GM21619 (cell line): ENCODE data around the gene NRCAM.
"Not testable (repeated sequence)": the region's sequence is repeated elsewhere in the genome, so short reads cannot be mapped to it uniquely, and the experiment has no call there.

Experiments
- ATAC-seq: cut with Tn5 transposase; IDR thresholded peaks from one replicate; pipeline ENCODE4 v1.9.1; 2021; ENCODE audit not compliant: unreplicated experiment

Gene NRCAM

DNA sequence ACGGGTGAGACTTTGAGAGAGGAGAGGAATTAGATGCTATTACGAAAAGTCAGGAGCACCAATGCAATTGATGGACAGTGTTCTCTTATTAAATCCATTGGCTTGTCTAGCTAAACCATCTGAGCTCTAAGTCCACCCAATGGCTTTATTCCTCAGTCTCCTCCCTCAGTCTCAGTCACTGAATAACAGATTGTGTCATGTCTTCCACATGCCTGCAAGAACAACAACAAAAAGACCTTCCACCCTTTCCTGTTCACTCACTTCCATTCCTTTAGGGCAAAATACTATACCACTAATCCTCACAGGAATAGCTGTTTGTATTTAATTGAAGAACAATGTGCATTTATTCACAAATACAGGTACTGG, 171.2 kb downstream of the NRCAM start:
- ATAC-seq: no peak

DNA sequence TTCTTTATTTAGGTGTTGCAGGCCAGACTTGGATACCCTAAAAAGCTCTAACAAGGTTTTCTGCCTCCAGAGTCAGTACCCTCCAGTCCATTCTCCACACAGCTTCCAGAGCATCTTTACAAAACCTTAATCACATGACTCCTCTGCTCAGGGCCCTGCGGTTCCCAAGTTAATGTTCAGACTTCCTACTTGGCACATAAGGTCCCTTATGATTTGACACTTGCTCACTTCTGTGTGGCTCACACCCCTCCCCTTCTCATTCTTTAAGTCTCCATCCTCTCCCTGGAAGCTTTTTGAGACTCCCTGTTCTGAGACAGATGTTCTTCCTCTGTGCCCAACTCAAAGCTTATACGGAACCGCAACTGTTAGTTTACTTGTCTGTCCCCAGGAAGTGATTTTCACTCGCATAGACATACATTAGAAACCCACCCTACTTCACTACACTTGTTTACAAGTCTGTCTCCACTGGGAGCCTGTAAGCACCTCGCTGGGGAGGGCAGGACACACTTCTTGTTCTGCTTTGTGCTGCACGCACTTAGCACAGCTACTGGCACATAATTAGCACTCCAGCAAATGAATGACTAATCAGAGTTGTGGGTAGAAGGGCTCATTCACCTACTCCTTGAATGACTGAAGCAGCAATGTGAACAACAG, 171.8 kb downstream of the NRCAM start:
- ATAC-seq: peak; percentile 75

DNA sequence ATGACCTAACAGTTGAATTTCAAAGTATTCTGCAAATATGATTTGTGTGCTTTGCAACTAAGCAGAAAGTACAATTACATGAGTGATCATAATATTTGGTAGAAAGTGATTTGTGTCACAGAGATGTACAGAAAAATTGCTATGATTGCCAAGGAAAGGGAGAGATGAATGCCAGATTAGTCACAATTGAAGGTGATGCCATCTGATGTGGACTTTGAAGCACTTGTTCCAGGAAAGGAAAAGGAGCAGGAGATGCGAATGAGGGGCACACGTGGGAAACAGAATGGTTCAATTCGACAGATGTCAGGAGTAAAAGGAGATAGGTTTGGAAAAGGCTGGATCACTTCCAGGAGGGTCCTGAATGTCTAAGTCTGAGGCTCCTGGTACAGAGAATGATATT, 173.0 kb downstream of the NRCAM start:
- ATAC-seq: no peak

DNA sequence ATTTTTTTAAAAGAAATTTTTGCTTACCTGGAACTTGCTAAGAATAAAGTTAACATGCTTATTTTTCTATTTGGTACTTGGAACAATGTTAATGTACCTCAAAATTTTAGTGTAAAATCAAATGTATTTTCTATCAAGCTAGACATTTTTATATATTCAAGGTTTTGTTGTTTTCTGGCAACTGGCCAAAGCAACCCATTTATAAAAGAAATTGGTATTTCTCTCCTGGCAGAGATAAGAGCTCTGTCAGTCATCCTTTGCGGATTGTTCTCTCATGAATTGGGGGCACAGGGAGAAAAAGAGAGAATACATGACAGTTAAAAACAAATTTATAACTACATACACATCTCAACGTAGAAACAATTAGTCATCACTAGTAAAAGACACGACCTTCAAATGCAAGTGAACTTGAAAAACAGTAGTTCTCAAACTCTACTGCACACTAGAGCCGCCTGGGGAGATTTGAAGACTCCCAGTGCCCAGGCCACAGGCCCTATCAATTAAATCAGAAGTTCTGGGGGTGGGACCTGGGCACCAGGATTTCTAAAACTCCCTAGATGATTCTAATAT, 173.7 kb downstream of the NRCAM start:
- ATAC-seq: no peak

DNA sequence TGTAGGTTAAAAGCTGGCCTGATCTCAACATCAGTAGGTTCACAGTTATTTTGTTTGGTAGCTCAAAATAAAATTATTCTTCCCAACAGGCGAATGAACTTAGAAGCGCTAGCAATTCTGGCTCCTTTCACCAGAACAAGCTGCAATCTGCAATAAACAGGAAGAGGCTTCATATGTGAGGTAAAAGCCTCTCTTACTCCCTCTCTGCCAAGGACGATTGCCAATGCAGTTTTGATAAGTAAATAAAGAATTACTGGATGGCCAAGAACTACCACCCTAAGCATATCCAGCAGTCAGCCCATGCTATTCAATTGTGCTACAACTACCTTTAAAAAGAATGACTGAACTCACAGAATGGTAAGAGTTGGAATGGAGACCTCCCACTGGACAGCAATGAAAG, 176.1 kb downstream of the NRCAM start:
- ATAC-seq: no peak

DNA sequence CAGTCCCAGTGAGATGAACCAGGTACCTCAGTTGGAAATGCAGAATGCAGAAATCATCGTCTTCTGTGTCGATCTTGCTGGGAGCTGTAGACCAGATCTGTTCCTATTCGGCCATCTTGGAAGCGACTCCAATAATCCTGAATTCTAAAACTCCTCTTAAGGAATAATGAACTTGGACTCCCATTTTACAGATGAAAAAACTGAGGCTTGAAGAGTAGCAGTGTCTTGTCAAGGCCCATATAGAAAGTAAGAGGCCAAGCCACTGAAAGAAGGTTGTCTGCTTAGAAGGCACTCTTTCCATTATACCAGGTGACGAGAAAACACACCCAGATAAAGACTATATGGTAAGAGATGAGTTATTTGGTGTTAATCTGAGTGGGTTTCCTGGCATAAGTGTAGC, 177.5 kb downstream of the NRCAM start:
- ATAC-seq: no peak

DNA sequence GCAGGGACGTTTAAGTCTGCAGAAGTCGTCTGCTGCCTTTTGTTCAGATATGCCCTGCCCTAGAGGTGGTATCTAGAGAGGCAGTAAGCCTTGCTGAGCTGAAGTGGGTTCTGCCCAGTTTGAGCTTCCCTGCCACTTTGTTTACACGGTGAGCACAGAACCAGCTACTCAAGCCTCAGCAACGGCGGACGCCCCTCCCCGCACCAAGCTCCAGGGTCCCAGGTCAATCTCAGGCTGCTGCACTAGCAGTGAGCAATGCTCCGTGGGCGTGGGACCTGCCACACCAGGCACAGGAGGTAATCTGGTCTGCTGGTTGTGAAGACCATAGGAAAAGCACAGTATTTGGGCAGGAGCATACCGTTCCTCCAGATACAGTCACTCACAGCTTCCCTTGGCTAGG, 178.0 kb downstream of the NRCAM start:
- no peak for ATAC-seq

DNA sequence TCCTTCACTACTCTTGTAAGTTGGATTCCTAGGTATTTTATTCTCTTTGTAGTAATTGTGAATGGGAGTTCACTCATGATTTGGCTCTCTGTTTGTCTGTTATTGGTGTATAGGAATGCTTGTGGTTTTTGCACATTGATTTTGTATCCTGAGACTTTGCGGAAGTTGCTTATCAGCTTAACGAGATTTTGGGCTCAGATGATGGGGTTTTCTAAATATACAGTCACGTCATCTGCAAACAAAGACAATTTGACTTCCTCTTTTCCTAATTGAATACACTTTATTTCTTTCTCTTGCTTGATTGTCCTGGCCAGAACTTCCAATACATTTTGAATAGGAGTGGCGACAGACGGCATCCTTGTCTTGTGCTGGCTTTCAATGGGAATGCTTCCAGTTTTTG, 181.8 kb downstream of the NRCAM start:
- ATAC-seq: not testable (repeated sequence)

DNA sequence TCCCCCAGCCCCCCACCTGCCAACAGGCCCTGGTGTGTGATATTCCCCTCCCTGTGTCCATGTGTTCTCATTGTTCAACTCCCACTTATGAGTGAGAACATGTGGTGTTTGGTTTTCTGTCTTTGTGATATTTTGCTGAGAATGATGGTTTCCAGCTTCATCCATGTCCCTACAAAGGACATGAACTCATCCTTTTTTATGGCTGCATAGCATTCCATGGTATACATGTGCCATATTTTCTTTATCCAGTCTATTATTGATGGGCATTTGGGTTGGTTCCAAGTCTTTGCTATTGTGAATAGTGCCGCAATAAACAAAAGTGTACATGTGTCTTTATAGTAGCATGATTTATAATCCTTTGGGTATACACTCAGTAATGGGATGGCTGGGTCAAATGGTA, 183.3 kb downstream of the NRCAM start:
- not testable (repeated sequence) for ATAC-seq

DNA sequence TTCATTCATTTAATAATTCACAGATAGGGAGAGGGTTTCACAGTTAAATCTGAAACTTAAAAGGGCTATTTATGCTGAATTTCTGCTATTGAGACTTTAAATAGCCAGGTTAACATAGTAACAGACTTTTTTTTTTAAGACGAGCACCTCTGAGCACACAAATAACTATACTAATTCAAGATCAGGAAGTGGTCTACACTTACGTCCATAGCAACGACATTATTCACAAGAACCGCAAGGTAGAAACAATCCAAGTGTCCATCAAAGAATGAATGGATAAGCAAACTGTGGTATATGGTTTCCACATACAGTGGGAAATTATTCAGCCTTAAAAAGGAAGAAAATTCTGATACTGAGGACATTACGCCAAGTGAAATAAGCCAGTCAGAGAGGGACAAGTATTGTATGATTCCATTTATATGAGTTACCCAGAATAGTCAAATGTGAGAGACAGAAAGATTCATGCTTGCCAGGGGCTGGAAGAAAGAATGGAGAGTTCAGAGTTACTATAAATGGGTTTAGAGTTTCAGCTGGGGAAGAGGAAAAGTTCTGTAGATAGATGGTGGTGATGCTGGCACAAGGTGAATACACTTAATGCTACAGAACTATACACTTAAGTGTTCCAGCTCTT, 185.7 kb downstream of the NRCAM start:
- ATAC-seq: peak; percentile 80

DNA sequence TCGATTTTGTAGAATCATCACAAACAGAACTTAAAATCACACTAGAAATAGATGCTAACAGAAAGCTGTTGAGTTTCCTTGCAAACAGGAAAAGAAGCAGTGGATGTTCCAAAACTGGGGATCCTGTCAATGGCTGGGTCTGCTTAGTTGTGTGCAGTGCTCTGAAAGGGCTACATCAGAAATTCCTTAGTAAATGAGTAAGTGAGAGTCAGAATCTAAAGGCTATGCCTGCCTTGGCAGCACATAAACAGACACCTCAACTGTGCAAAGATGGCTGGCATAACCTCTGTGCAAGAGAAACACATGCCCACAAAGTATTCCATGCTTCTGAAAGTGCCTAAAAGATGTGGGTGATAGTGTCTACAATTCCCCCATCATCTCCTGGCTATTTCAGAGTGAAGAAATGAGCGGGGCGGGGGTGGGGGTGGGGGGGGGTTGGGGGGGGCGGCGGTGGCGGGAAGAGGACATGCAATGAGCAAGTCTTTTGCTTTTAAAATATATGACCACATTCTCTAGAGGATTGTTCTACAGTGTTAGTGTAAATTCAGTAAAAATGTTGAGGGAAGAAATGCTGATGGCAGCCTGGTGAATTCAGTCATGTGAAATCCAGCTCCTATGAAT, 187.9 kb downstream of the NRCAM start:
- no peak for ATAC-seq

DNA sequence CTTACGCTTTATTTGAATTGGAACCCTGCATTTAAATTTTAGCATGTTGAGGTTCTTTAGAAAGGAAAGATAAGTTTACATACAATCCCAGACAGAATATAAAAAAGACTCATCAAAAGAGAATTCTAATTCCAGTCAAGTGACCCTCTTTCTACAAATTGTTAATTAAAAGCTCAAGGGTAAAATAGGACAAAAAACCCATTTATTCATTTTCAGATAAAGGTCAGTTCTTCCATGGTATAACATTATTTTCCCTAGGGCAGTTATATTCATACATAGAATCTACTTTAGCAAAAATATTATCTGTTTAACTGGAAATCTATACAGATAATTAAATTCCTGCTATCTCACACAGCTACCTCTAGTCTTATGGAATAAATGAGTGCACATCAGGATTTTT, 188.6 kb downstream of the NRCAM start:
- no peak for ATAC-seq

DNA sequence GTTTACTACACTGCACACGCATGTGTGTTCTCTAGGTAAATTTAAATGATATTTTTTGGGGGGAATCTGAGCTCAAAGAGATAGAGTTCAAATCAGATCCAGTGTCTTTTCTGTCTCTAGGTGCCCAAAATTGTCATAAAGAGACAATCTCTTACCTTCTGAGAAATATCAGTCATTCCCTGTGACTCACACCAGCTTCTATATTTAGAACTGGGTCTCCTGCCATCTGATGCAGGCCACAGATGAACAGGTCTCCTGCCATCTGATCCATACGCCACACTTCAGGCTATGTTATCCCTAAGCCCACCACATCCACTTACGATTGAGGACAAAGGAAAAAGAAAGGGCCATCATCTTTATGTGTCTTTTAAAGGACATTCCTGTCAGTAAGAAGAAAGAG, 189.7 kb downstream of the NRCAM start:
- no peak for ATAC-seq

DNA sequence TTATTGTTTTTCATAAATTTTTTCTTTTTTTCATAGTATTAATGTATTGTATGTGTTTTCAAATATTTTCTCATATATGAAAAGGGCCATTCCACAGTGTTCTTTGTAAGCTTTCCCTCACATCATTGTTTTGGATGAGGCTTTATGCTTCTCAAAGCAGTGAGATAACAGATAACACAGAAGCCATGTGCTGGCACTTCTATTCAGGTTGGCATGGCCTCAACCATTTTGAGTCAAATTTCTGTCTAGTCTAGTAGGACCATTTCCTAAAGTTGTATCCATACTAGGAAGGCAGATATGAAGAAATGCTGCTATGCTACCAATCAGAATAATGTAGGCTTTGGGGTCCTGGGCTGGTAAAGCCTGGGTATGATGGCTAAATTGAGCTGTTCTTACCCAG, 190.2 kb downstream of the NRCAM start:
- no peak for ATAC-seq

DNA sequence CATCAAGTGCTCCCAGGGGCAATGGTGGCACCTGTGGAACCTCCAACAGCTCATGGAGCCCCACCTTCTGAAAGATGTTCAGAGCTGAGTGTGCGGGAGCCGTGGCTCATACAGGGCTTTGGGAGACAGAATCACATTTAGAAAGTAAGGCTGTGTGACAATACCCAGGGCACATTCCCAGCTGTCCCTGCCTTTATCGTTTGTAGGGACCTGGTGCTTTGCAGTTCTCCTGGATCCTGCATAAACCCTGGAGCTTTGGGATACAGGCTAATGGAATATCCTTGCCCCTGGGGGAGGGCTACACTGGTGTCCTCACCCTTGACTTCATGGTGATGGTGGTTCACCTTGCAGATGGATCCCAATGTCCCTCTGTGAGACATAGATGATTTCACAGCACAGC, 191.2 kb downstream of the NRCAM start:
- no peak for ATAC-seq

DNA sequence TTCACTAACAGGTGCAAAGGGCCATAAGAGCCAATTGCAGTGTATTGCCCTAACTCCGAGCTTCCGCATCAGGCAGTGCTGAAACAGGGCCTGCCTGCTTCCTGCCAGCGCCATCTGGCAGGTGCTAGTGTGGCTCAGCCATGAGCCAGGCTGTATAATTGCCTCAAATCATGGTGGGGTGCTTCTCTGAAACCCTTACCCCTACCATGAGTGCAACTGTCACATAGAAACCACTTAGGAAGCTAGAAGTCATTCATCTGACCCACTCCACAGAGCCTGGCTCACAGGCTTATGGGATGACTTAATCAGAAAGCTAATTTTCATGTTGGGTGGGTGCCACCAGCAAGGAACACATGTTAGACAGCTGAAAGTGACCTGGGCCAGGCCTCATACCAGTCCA, 192.8 kb downstream of the NRCAM start:
- no peak for ATAC-seq

DNA sequence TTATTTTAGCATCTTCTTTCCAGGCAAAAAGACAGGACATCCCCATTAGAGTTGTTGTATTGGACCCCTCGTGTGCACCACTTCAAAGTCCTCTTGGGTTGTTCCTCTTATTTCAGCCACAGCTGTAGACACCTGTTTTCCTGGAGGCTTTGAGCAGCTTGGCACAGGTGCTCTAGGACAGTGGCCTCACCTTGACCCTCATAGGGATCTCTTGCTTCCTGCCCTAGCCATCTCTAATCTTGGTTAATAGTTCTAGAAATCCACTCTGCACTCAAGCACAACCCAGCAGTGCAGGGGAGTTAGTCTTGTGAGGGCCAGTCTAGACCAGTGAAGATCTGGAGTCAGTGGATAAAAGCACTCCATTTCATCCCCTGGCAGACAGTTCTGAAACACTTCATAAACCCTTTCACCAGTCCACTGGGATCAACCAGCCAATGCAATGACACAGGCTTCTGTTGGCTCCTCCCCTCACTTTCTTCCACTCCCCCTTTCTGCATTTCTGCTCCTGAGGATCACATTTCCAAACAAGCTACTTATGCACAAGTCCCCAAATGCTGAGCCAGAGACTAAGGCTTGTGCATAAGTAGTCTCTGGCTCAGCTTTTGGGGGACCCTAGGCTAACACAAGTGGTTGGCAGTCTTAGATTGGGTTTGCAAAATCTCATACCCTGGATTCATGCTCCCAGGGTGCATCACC, 194.5 kb downstream of the NRCAM start:
- ATAC-seq: no peak

DNA sequence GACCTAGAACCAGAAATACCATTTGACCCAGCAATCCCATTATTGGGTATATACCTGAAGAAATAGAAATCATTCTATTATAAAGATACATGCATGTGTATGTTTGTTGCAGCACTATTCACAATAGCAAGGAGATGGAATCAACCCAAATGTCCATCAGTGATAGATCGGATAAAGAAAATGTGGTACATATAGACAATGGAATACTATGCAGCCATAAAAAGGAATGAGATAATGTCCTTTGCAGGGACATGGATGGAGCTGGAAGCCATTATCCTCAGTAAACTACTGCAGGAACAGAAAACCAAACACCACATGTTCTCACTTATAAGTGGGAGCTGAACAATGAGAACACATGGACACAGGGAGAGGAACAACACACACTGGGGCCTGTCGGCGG, 196.8 kb downstream of the NRCAM start:
- not testable (repeated sequence) for ATAC-seq

DNA sequence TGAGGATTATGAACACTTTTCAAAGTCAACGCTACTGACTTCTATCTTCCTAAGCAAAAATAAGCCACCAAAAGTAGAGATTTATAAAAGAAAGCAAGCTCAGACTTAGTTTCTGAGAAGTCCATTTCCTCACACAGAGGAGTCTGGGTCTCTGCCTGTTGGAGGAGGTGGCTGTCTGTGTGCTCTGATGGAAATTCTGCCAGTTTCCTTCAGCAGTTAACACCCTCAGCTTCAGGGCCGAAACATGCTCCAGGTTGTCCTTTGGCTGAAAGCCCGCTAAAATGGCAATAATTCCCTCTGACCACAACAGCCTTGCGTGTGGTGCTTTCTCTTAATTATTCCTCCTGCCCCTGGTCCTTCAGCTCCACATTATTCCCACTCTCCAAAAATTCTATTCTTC, 198.3 kb downstream of the NRCAM start:
- ATAC-seq: no peak

DNA sequence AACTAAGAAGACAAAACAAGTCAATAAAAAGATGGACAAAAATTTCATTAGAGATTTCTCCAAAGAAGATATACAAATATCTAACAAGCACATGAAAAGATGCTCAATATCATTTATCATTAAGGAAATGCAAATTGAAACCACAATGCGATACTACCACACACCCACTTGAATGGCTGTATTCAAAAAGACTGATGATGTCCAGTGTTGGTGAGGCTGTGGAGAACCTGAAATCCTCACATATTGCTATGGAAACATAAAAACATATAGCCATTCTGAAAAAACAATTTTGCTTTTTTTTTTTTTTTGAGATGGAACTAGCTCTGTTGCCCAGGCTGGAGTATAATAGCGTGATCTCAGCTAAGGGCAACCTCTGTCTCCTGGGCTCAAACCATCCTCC, 202.0 kb downstream of the NRCAM start:
- ATAC-seq: no peak

DNA sequence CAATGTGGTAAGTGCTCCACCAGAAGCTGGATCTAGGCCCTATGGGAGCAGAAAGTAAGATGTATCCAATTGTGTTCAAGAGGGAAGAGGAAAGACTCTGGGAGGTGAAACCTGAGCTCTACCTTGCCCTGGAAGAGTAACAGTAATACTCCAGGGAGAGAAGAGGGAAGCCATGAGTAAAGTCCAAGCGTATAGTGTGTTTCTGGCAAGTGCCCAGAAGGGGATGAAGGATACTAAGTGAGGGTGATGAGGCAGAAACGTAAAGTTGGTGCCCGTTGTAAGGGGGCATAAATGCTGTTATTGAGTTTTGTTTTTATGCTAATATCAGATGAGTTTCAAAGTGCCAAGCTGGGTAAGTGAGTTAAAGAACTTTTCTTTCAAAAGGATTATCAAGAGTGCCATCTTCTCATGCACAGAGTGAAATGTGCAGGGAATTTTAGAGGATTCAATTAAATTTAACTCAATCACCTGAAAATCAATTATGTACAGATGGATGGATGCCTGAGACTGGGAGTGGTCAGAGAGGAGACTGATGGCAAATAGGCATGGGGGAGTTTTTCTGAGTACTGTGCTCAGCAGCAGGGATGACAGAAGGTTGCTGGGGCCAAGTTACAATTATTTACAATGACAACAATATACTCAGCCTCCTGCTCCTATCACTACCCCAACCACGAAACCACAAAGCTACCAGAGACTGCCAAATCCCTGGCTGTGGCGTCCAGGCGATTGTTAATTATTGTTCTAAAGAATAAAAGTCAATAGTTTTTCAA, 202.8 kb downstream of the NRCAM start:
- ATAC-seq: no peak
